GM23338 (cell line): ENCODE measurements around the gene ROPN1L. TPM values are rescaled to one million over a fixed set of nuclear protein-coding genes. Genes with fewer than 3 reads are reported as not detected.

Experiments used
- ATAC-seq: fragments of 200-7000 bp; cut with Tn5 transposase; 3 replicates; pipeline ENCODE4 v1.9.1; 2020
- DNase-seq: peaks from one replicate; pipeline ENCODE4 v3.0.0-alpha.2; 2015; ENCODE audit warnings: low spot score
- H2AFZ ChIP-seq: fragments of 200-600 bp; sonication (generic); 2 replicates; pipeline ENCODE4 v1.8.0; 2016; ENCODE audit warnings: antibody characterized with exemption, mild to moderate bottlenecking, moderate library complexity
- H3F3A ChIP-seq: fragments of 200-600 bp; sonication (generic); replicated peaks from 2 replicates; pipeline ENCODE4 v1.8.0; 2017; ENCODE audit warnings: antibody characterized with exemption, mixed run types, low read depth
- H3K27ac ChIP-seq: fragments of 200-600 bp; sonication (generic); 2 replicates; pipeline ENCODE4 v1.6.1; 2016; ENCODE audit warnings: low read depth
- H3K27me3 ChIP-seq: fragments of 200-600 bp; sonication (generic); 2 replicates; pipeline ENCODE4 v1.8.0; 2016; ENCODE audit warnings: mild to moderate bottlenecking, mixed run types, moderate library complexity; ENCODE audit not compliant: insufficient read depth
- H3K36me3 ChIP-seq: fragments of 200-600 bp; sonication (generic); 2 replicates; pipeline ENCODE4 v1.8.0; 2016; ENCODE audit warnings: mild to moderate bottlenecking; ENCODE audit not compliant: insufficient read depth
- H3K4me1 ChIP-seq: fragments of 200-600 bp; sonication (generic); 2 replicates; pipeline ENCODE4 v1.8.0; 2016; ENCODE audit warnings: mild to moderate bottlenecking, moderate library complexity; ENCODE audit not compliant: insufficient read depth
- H3K4me2 ChIP-seq: fragments of 200-600 bp; sonication (generic); 2 replicates; pipeline ENCODE4 v1.7.1; 2017; ENCODE audit warnings: mixed run types
- H3K4me3 ChIP-seq: fragments of 200-600 bp; sonication (generic); 2 replicates; pipeline ENCODE4 v1.6.1; 2016; ENCODE audit warnings: mixed run types
- H3K79me2 ChIP-seq: fragments of 200-600 bp; sonication (generic); replicated peaks from 2 replicates; pipeline ENCODE4 v1.8.0; 2017; ENCODE audit warnings: mild to moderate bottlenecking; ENCODE audit not compliant: insufficient read depth
- H3K9me2 ChIP-seq: fragments of 200-600 bp; sonication (generic); 2 replicates; pipeline ENCODE4 v1.8.0; 2017; ENCODE audit not compliant: insufficient read depth
- H4K20me1 ChIP-seq: fragments of 200-600 bp; sonication (generic); replicated peaks from 2 replicates; pipeline ENCODE4 v1.8.0; 2017; ENCODE audit warnings: mild to moderate bottlenecking; ENCODE audit not compliant: insufficient read depth
- H3K27ac Mint-ChIP-seq: 2 replicates; pipeline ENCODE4 v1.8.0; 2020; ENCODE audit warnings: inconsistent platforms, mild to moderate bottlenecking, moderate library complexity, mixed read lengths
- H3K27me3 Mint-ChIP-seq: 3 replicates; pipeline ENCODE4 v1.8.0; 2022; ENCODE audit warnings: low read depth, mild to moderate bottlenecking, moderate library complexity, mixed read lengths, inconsistent platforms; ENCODE audit not compliant: insufficient read depth, poor library complexity
- H3K36me3 Mint-ChIP-seq: 3 replicates; pipeline ENCODE4 v1.8.0; 2021; ENCODE audit warnings: low read depth, mild to moderate bottlenecking, inconsistent platforms, moderate library complexity, mixed read lengths
- H3K4me1 Mint-ChIP-seq: 3 replicates; pipeline ENCODE4 v1.8.0; 2020; ENCODE audit warnings: mild to moderate bottlenecking, inconsistent platforms, mixed read lengths
- H3K4me3 Mint-ChIP-seq: 3 replicates; pipeline ENCODE4 v1.8.0; 2021; ENCODE audit warnings: moderate library complexity, mild to moderate bottlenecking, inconsistent platforms, mixed read lengths
- H3K9me3 Mint-ChIP-seq: 3 replicates; pipeline ENCODE4 v1.8.0; 2020; ENCODE audit warnings: moderate library complexity, mild to moderate bottlenecking, inconsistent platforms, mixed read lengths
- EZH2 ChIP-seq: fragments of 200-600 bp; sonication (generic); IDR thresholded peaks from one replicate; pipeline ENCODE4 v1.8.0; 2017; ENCODE audit warnings: antibody characterized with exemption, mild to moderate bottlenecking, low read depth; ENCODE audit not compliant: unreplicated experiment
- JUNB ChIP-seq: IDR thresholded peaks from one replicate; pipeline ENCODE4 v1.6.1; 2016; ENCODE audit warnings: antibody characterized with exemption; ENCODE audit not compliant: unreplicated experiment
- NANOG ChIP-seq: IDR thresholded peaks from 2 replicates; pipeline ENCODE4 v1.6.1; 2016; ENCODE audit warnings: antibody characterized with exemption, borderline replicate concordance
- STAT1 ChIP-seq: IDR thresholded peaks from one replicate; pipeline ENCODE4 v1.6.1; 2016; ENCODE audit warnings: antibody characterized with exemption; ENCODE audit not compliant: unreplicated experiment
- ZNF114 ChIP-seq: fragments of 250-450 bp; sonication (Bioruptor Pico); IDR thresholded peaks from 2 replicates; pipeline ENCODE4 v1.5.0; 2020; ENCODE audit warnings: mild to moderate bottlenecking, moderate library complexity
- ZNF331 ChIP-seq: fragments of 250-450 bp; sonication (Bioruptor Pico); IDR thresholded peaks from 2 replicates; pipeline ENCODE4 v1.5.0; 2020; ENCODE audit warnings: low read depth, mild to moderate bottlenecking, moderate library complexity
- polyA plus RNA-seq: library from polyadenylated mRNA; unstranded; fragments of >200 nt; fragmentation: Nextera tagmentation; extraction: Ambion mirVana; gene quantifications from 2 replicates; pipeline ENCODE4 v1.2.1, GENCODE V29; 2016
- total RNA-seq: library from RNA; depleted of rRNA; stranded (reverse); fragments of >200 nt; shearing (Covaris generic); gene quantifications from 2 replicates; pipeline ENCODE4 v1.2.3, GENCODE V29; 2014
- TF ChIP-seq, protein P1 (sequence below), 2 experiments: fragments of 200-600 bp in 1 of 2; sonication (generic) in 1 of 2; conservative IDR thresholded peaks; 2 replicates each; pipeline versions ENCODE4 v1.5.1 to v1.6.1; 2016 to 2017; ENCODE audit warnings: antibody characterized with exemption in 2 of 2, low read depth in 2 of 2, mild to moderate bottlenecking in 2 of 2, moderate library complexity in 1 of 2
- TF ChIP-seq, protein P2 (sequence below): IDR thresholded peaks from 2 replicates; pipeline ENCODE4 v1.6.1; 2016; ENCODE audit warnings: antibody characterized with exemption
- TF ChIP-seq, protein P3 (sequence below): IDR thresholded peaks from one replicate; pipeline ENCODE4 v1.6.1; 2018; ENCODE audit warnings: antibody characterized with exemption; ENCODE audit not compliant: unreplicated experiment
- TF ChIP-seq, protein P4 (sequence below): fragments of 250-450 bp; sonication (Bioruptor Pico); IDR thresholded peaks from 2 replicates; pipeline ENCODE4 v1.5.0; 2020; ENCODE audit warnings: mild to moderate bottlenecking, moderate library complexity

Gene ROPN1L
- total and polyA plus RNA-seq, 2 experiments from 2014 or later = 0.57 TPM; not detected in 1

DNA sequence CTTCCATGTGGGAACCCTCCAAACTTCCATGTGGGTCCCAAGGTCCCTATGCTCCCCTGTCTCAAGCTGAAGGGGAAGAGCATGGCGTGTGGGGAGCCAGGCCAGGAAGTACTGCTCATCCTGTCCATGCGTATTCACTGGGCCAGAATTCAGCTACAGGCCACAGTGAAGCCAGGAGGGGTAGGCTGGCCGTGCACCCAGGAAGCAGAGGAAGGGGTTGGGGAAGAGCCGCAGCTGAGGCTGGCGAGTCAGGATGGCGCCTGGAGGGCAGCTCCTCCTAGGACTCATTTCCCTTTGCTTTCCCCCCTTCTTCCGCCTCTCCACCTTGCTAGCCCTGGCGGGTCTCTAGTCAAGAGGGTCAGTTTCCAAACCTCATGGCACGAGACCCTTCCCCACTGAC, 57.4 kb downstream of the ROPN1L start:
- Mint-ChIP-seq H3K36me3 (peaks cover 17% of the 10 kb centered on the region), H3K27me3 (peaks cover 2% of the 10 kb centered on the region), H3K4me3 (no peak overlapping the region), H3K4me1 (peaks cover 15% of the 10 kb centered on the region), H3K9me3 (peaks cover 20% of the 10 kb centered on the region), H3K27ac (no peak overlapping the region)
- Histone ChIP-seq H3K36me3 (no peaks in the 10 kb centered on the region; the same call in 1 of the 2 replicates), H3F3A (no peaks in the 10 kb centered on the region), H3K27me3 (no peaks in the 10 kb centered on the region), H2AFZ (peak overlapping the region; percentile 84; the same call in 1 of the 2 replicates), H3K79me2 (no peaks in the 10 kb centered on the region), H3K4me1 (no peaks in the 10 kb centered on the region), H3K4me2 (no peak overlapping the region), H3K9me2 (no peaks in the 10 kb centered on the region), H3K4me3 (no peak overlapping the region), H4K20me1 (no peaks in the 10 kb centered on the region), H3K27ac (no peak overlapping the region)
- DNase-seq (no peak), ATAC-seq (no peak)
- TF ChIP-seq, protein P1, sequence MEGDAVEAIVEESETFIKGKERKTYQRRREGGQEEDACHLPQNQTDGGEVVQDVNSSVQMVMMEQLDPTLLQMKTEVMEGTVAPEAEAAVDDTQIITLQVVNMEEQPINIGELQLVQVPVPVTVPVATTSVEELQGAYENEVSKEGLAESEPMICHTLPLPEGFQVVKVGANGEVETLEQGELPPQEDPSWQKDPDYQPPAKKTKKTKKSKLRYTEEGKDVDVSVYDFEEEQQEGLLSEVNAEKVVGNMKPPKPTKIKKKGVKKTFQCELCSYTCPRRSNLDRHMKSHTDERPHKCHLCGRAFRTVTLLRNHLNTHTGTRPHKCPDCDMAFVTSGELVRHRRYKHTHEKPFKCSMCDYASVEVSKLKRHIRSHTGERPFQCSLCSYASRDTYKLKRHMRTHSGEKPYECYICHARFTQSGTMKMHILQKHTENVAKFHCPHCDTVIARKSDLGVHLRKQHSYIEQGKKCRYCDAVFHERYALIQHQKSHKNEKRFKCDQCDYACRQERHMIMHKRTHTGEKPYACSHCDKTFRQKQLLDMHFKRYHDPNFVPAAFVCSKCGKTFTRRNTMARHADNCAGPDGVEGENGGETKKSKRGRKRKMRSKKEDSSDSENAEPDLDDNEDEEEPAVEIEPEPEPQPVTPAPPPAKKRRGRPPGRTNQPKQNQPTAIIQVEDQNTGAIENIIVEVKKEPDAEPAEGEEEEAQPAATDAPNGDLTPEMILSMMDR (conservative IDR thresholded peaks at IDR 0.05; ENCODE audit: low read depth in 2 of 2) = no peak
- TF ChIP-seq NANOG (no peak), ZNF331 (no peak), JUNB (no peak), ZNF114 (no peak), STAT1 (no peak)
- TF ChIP-seq, protein P2, sequence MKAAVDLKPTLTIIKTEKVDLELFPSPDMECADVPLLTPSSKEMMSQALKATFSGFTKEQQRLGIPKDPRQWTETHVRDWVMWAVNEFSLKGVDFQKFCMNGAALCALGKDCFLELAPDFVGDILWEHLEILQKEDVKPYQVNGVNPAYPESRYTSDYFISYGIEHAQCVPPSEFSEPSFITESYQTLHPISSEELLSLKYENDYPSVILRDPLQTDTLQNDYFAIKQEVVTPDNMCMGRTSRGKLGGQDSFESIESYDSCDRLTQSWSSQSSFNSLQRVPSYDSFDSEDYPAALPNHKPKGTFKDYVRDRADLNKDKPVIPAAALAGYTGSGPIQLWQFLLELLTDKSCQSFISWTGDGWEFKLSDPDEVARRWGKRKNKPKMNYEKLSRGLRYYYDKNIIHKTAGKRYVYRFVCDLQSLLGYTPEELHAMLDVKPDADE = no peak
- TF ChIP-seq, protein P3, sequence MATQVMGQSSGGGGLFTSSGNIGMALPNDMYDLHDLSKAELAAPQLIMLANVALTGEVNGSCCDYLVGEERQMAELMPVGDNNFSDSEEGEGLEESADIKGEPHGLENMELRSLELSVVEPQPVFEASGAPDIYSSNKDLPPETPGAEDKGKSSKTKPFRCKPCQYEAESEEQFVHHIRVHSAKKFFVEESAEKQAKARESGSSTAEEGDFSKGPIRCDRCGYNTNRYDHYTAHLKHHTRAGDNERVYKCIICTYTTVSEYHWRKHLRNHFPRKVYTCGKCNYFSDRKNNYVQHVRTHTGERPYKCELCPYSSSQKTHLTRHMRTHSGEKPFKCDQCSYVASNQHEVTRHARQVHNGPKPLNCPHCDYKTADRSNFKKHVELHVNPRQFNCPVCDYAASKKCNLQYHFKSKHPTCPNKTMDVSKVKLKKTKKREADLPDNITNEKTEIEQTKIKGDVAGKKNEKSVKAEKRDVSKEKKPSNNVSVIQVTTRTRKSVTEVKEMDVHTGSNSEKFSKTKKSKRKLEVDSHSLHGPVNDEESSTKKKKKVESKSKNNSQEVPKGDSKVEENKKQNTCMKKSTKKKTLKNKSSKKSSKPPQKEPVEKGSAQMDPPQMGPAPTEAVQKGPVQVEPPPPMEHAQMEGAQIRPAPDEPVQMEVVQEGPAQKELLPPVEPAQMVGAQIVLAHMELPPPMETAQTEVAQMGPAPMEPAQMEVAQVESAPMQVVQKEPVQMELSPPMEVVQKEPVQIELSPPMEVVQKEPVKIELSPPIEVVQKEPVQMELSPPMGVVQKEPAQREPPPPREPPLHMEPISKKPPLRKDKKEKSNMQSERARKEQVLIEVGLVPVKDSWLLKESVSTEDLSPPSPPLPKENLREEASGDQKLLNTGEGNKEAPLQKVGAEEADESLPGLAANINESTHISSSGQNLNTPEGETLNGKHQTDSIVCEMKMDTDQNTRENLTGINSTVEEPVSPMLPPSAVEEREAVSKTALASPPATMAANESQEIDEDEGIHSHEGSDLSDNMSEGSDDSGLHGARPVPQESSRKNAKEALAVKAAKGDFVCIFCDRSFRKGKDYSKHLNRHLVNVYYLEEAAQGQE = no peak

DNA sequence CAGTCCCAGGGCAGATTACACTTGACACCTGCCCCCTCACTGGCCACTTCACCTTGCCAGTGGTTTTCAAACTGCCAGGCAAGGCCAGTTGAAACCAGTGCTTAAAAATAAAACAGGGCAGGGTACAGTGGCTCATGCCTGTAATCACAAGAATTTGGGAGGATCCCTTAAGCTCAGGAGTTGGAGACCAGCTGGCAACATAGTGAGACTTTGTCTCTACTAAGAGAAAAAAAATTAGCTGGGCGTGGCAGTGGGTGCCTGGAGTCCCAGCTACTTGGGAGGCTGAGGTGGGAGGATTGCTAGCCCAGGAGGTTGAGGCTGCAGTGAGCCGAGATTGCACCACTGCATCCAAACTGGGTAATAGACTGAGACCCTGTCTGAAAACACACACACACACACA, 58.1 kb downstream of the ROPN1L start:
- peaks cover 15% of the 10 kb centered on the region for H3K4me1 Mint-ChIP-seq
- no peak for TF ChIP-seq JUNB
- TF ChIP-seq, protein P4, sequence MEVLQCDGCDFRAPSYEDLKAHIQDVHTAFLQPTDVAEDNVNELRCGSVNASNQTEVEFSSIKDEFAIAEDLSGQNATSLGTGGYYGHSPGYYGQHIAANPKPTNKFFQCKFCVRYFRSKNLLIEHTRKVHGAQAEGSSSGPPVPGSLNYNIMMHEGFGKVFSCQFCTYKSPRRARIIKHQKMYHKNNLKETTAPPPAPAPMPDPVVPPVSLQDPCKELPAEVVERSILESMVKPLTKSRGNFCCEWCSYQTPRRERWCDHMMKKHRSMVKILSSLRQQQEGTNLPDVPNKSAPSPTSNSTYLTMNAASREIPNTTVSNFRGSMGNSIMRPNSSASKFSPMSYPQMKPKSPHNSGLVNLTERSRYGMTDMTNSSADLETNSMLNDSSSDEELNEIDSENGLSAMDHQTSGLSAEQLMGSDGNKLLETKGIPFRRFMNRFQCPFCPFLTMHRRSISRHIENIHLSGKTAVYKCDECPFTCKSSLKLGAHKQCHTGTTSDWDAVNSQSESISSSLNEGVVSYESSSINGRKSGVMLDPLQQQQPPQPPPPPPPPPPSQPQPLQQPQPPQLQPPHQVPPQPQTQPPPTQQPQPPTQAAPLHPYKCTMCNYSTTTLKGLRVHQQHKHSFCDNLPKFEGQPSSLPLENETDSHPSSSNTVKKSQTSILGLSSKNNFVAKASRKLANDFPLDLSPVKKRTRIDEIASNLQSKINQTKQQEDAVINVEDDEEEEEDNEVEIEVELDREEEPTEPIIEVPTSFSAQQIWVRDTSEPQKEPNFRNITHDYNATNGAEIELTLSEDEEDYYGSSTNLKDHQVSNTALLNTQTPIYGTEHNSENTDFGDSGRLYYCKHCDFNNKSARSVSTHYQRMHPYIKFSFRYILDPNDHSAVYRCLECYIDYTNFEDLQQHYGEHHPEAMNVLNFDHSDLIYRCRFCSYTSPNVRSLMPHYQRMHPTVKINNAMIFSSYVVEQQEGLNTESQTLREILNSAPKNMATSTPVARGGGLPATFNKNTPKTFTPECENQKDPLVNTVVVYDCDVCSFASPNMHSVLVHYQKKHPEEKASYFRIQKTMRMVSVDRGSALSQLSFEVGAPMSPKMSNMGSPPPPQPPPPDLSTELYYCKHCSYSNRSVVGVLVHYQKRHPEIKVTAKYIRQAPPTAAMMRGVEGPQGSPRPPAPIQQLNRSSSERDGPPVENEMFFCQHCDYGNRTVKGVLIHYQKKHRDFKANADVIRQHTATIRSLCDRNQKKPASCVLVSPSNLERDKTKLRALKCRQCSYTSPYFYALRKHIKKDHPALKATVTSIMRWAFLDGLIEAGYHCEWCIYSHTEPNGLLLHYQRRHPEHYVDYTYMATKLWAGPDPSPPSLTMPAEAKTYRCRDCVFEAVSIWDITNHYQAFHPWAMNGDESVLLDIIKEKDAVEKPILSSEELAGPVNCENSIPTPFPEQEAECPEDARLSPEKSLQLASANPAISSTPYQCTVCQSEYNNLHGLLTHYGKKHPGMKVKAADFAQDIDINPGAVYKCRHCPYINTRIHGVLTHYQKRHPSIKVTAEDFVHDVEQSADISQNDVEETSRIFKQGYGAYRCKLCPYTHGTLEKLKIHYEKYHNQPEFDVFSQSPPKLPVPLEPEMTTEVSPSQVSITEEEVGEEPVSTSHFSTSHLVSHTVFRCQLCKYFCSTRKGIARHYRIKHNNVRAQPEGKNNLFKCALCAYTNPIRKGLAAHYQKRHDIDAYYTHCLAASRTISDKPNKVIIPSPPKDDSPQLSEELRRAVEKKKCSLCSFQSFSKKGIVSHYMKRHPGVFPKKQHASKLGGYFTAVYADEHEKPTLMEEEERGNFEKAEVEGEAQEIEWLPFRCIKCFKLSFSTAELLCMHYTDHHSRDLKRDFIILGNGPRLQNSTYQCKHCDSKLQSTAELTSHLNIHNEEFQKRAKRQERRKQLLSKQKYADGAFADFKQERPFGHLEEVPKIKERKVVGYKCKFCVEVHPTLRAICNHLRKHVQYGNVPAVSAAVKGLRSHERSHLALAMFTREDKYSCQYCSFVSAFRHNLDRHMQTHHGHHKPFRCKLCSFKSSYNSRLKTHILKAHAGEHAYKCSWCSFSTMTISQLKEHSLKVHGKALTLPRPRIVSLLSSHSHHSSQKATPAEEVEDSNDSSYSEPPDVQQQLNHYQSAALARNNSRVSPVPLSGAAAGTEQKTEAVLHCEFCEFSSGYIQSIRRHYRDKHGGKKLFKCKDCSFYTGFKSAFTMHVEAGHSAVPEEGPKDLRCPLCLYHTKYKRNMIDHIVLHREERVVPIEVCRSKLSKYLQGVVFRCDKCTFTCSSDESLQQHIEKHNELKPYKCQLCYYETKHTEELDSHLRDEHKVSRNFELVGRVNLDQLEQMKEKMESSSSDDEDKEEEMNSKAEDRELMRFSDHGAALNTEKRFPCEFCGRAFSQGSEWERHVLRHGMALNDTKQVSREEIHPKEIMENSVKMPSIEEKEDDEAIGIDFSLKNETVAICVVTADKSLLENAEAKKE (CRISPR knock-in tag) = no peak
- no peak for TF ChIP-seq EZH2

More for the DNA sequence above, 58.1 kb downstream of the ROPN1L start:
- H3K4me2 ChIP-seq = no peak overlapping the region
- H3K4me3 ChIP-seq = no peak overlapping the region
- H3K27me3 ChIP-seq = no peaks in the 10 kb centered on the region
- no peak overlapping the region for H2AFZ ChIP-seq
- Mint-ChIP-seq H3K27ac (no peak overlapping the region), H3K4me3 (no peak overlapping the region), H3K9me3 (peaks cover 13% of the 10 kb centered on the region), H3K27me3 (peaks cover 2% of the 10 kb centered on the region), H3K36me3 (peaks cover 10% of the 10 kb centered on the region)
- no peaks in the 10 kb centered on the region for H3K79me2 ChIP-seq
- no peak overlapping the region for H3K27ac ChIP-seq
- H3F3A ChIP-seq = no peaks in the 10 kb centered on the region
- no peaks in the 10 kb centered on the region; the same call in 1 of the 2 replicates for H3K36me3 ChIP-seq
- ATAC-seq = no peak
- no peaks in the 10 kb centered on the region for H3K4me1 ChIP-seq
- H4K20me1 ChIP-seq = no peaks in the 10 kb centered on the region
- DNase-seq = no peak
- no peaks in the 10 kb centered on the region for H3K9me2 ChIP-seq
